NB4 (cell line): ENCODE results near the gene PHOX2B.
"Not testable (repeated sequence)": the region's sequence is repeated elsewhere in the genome, so short reads cannot be mapped to it uniquely, and the experiment has no call there.

Experiments
- DNase-seq: peaks from one replicate; pipeline ENCODE4 v3.0.0; 2010; ENCODE audit warnings: low read depth
- H3K4me3 ChIP-seq: one replicate; pipeline ENCODE4 v1.5.1; 2011; ENCODE audit warnings: mild to moderate bottlenecking, low read depth, low read length, moderate library complexity
- MYC ChIP-seq: IDR thresholded peaks from 2 replicates; pipeline ENCODE4 v1.6.1; 2011; ENCODE audit warnings: low read depth, low read length
- POLR2A ChIP-seq: IDR thresholded peaks from 2 replicates; pipeline ENCODE4 v1.6.1; 2011; ENCODE audit warnings: mild to moderate bottlenecking; ENCODE audit not compliant: insufficient read length; ENCODE audit errors: extremely low read depth
- TF ChIP-seq, protein P1 (sequence below): IDR thresholded peaks from 2 replicates; pipeline ENCODE4 v1.6.1; 2011; ENCODE audit warnings: low read depth, low read length
- TF ChIP-seq, protein P2 (sequence below): IDR thresholded peaks from one replicate; pipeline ENCODE4 v1.5.1; 2012; ENCODE audit warnings: low read depth, low read length

The PHOX2B gene

DNA sequence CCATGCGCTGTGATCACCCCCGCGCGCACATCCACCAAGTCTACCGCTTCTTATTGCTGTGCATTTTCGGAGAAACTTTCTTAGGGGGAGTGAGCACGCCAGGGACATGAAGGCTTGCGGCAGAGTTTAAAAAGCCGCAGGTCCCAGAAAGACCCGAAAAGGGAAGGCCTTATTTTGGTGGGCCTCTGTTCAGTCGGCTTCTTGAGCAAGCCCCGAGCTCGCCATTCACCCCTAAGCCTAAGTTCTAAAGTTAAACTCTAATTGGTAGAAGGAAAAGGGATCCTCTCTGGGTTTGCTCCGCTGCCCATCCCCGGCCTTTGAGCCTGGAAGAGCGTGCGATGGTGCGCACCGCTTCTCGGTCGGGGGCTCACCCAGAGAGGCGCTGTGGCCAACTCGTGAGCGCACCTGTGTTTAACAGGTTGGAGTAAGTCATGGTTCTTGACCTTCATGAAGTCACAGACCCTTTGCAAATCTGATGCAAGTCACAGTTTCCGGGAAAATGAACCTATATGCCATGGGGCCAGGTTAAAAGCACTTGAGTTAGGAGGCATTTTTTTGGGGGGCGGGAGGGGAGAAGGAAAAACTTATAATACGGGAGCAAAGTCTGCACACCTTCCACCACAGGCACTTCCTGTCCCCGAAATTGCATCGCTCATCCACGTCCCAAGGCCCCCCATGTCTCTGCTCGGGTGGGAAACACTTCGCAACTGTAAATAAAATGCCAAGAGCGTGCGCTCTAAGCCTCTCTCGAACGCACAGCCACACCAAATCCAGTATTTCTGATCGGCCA is 1.9 kb downstream of the PHOX2B start:
- DNase-seq: no peak
- TF ChIP-seq, protein P1, sequence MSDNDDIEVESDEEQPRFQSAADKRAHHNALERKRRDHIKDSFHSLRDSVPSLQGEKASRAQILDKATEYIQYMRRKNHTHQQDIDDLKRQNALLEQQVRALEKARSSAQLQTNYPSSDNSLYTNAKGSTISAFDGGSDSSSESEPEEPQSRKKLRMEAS: no peak
- TF ChIP-seq, protein P2, sequence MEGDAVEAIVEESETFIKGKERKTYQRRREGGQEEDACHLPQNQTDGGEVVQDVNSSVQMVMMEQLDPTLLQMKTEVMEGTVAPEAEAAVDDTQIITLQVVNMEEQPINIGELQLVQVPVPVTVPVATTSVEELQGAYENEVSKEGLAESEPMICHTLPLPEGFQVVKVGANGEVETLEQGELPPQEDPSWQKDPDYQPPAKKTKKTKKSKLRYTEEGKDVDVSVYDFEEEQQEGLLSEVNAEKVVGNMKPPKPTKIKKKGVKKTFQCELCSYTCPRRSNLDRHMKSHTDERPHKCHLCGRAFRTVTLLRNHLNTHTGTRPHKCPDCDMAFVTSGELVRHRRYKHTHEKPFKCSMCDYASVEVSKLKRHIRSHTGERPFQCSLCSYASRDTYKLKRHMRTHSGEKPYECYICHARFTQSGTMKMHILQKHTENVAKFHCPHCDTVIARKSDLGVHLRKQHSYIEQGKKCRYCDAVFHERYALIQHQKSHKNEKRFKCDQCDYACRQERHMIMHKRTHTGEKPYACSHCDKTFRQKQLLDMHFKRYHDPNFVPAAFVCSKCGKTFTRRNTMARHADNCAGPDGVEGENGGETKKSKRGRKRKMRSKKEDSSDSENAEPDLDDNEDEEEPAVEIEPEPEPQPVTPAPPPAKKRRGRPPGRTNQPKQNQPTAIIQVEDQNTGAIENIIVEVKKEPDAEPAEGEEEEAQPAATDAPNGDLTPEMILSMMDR: no peak
- TF ChIP-seq MYC: no peak
- no peak for TF ChIP-seq POLR2A
- no peak overlapping the region for H3K4me3 ChIP-seq

DNA sequence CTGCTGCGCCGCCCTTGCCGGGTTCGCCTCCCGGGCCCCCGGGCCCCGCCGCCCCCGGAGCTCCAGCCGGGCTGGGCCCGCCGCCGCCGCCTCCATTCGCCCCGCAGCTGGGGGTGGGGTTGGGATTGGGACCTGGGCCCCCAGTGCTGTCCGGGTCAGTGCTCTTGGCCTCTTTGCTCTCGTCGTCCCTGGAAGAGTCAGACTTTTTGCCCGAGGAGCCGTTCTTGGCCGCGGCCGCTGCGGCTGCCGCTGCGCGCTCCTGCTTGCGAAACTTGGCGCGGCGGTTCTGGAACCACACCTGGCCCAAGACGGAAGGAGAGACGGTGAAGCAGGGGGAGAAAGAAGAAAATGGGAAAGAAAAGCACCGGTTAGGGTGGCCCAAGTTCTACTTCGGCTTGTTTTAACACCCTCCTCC is 2.5 kb downstream of the PHOX2B start:
- TF ChIP-seq MYC: no peak
- TF ChIP-seq, protein P1: no peak
- TF ChIP-seq, protein P2: no peak
- H3K4me3 ChIP-seq: no peak overlapping the region
- DNase-seq: no peak

DNA sequence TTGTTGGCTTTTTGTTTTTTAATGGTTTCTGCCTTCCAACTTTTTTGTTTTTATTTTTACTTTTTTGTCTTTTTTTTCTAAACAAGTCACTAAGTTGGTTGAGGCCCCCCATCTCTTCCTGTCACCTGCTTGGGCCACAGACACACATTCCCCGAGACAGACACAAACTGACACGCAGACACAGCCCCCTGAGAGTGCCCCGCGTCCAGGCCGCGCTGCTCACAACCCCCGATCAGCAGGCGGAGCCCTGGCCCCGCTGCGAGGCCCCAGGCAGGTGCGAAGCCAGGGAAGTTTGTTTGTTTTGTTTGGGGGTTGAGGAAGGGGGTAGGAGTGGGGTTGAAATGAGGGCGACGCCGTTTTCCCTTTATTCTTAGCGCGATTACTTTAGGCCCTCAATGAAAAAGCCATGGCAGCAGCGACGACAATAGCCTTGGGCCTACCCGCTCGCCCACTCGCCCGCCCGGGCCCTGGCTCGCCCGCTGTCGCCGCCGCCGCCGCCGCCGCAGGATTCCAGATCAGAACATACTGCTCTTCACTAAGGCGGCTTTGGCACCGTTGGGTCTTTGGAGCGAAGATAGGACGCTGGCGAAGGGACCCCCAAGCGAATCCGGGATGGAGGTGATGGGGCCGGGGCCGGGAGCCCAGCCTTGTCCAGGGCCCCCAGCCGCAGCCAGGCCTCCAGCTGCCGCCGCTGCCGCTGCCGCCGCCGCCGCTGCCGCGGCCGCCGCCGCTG is 3.1 kb downstream of the PHOX2B start:
- TF ChIP-seq, protein P1: no peak
- TF ChIP-seq, protein P2: no peak
- TF ChIP-seq POLR2A (no peak), MYC (no peak)
- no peak overlapping the region for H3K4me3 ChIP-seq
- DNase-seq: no peak

DNA sequence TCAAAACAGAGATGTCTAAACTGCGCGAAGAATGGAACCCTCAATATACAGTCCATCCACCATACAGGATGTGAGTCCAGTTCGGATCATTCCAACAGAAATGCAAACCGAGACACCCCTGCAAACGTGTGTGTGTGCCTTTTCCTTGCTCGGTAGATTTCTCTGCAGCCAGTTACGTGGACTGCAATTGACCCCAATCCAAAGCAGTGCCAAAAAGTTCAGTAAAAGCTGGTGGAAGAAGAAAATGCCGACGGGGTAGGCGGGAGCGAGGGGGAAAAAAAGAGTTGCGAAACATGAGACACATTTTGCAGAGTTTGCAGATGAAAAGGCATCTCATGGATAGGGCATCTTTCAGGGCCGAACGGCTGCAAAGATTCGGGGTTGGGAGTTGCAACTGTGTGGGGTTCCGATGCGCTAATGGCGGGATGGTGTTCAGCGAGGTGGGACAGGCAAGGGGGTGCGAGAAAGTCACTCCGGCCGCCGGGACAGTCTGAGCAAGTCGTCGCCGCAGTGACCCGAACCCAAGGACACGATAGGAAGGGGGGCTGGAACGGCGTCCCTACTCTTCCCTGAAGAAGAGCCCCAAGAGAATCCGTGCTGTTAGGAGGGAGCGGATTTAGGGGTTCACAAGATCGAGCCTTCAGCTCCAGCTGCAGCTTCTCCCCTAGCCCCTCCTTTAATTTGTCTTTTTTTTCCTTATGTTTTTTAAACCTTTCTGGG is 3.8 kb downstream of the PHOX2B start:
- no peak overlapping the region for H3K4me3 ChIP-seq
- DNase-seq: no peak
- TF ChIP-seq, protein P1: no peak
- TF ChIP-seq POLR2A: no peak
- TF ChIP-seq MYC: no peak
- TF ChIP-seq, protein P2: no peak

DNA sequence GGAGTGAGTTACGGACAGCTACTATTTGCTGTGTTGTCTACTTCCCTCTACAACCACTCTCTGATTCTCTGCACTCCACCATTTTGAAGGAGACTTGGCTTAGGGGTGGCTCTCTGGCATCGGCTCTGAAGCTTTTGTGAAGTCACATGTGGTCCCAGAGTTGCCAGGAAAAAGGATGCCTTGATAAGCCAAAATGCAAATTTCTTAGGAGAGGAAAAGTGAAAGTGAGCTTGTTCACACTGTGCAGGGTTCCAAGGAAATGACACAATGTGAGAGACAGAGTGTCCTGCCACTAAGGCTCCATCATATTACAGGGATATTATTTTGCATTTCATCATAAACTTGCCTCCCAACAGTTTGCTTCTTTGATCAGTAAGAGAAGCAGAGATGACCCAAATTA is 7.2 kb downstream of the PHOX2B start:
- TF ChIP-seq MYC: no peak
- TF ChIP-seq, protein P1: no peak
- DNase-seq: no peak

DNA sequence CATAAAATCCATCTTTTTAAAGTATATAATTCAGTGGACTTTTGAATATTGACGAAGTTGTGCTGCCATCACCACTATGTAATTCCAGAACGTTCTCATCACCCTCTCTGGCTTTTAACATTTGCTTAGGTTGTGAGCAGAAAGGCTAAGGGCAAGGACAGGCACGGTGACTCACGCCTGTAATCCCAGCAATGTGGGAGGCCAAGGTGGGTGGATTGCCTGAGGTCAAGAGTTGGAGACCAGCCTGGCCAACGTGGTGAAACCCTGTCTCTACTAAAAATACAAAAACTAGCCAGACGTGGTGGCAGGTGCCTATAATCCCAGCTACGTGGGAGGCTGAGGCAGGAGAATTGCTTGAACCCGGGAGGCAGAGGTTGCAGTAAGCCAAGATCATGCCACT is 11.0 kb downstream of the PHOX2B start:
- DNase-seq, H3K4me3 ChIP-seq: not testable (repeated sequence)

More for the DNA sequence above, 7.2 kb downstream of the PHOX2B start:
- no peak overlapping the region for H3K4me3 ChIP-seq
